ENCODE data around the gene RUVBL1.

DNA sequence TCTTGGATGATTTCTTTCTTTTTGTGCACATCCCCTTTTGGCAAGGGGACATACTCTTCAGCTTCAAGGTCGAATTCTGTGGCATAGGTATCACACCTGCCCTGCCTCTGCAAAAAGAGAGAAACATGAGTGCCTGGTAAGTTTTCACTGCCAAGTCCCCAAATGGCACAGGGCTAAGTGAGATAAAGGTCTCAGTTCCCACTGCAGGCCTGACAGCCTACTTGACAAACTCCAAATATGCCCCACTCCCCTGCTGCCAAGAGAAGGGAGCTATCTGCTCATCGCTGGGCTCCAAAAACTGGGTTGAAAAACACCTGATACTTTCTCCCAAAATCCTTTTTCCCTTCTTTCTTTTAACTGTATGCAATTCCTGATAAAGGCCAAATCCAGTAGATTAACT lies 23.0 kb downstream of the RUVBL1 start:
- TF ChIP-seq EP300 (IDR thresholded peaks at IDR 0.05), result no peak
- TF ChIP-seq, protein P1, sequence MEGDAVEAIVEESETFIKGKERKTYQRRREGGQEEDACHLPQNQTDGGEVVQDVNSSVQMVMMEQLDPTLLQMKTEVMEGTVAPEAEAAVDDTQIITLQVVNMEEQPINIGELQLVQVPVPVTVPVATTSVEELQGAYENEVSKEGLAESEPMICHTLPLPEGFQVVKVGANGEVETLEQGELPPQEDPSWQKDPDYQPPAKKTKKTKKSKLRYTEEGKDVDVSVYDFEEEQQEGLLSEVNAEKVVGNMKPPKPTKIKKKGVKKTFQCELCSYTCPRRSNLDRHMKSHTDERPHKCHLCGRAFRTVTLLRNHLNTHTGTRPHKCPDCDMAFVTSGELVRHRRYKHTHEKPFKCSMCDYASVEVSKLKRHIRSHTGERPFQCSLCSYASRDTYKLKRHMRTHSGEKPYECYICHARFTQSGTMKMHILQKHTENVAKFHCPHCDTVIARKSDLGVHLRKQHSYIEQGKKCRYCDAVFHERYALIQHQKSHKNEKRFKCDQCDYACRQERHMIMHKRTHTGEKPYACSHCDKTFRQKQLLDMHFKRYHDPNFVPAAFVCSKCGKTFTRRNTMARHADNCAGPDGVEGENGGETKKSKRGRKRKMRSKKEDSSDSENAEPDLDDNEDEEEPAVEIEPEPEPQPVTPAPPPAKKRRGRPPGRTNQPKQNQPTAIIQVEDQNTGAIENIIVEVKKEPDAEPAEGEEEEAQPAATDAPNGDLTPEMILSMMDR (IDR thresholded peaks at IDR 0.05), result no peak

Measured in ovary (tissue), 3 donors.